ENCODE measurements around the gene USH2A. TPM values are rescaled to one million over a fixed set of nuclear protein-coding genes. Genes with fewer than 3 reads are reported as not detected.

Gene USH2A
- total RNA-seq, 2 donors from 2014 or later: not detected

GRCh38 chr1:215780641-215781040 lies 642.6 kb downstream of the USH2A start:
- DNase-seq (ENCODE audit: low spot score): no peak
- intact Hi-C loops (cut with DNase I): no loop called here

- no peak for DNase-seq (ENCODE audit: low spot score)
- intact Hi-C loops (cut with DNase I): no loop called here
Measured at GRCh38 chr1:215780139-215780538, 643.1 kb downstream of the USH2A start.

GRCh38 chr1:215779729-215780128 lies 643.5 kb downstream of the USH2A start:
- no peak for DNase-seq (ENCODE audit: low spot score)
- intact Hi-C loops (cut with DNase I): no loop called here

- intact Hi-C loops (cut with DNase I): no loop called here
- no peak for DNase-seq (ENCODE audit: low spot score)
Measured at GRCh38 chr1:215777370-215777925, 645.8 kb downstream of the USH2A start.

GRCh38 chr1:215776336-215776735 lies 646.9 kb downstream of the USH2A start:
- intact Hi-C loops (cut with DNase I): no loop called here
- no peak for DNase-seq (ENCODE audit: low spot score)

GRCh38 chr1:215772151-215772550 lies 651.1 kb downstream of the USH2A start:
- intact Hi-C loops (cut with DNase I): no loop called here
- DNase-seq (ENCODE audit: low spot score): no peak

GRCh38 chr1:215768303-215768702 lies 654.9 kb downstream of the USH2A start:
- intact Hi-C loops (cut with DNase I): no loop called here
- no peak for DNase-seq (ENCODE audit: low spot score)

GRCh38 chr1:215767761-215768160 lies 655.5 kb downstream of the USH2A start:
- intact Hi-C loops (cut with DNase I): no loop called here
- DNase-seq (ENCODE audit: low spot score): no peak

GRCh38 chr1:215766521-215766920 lies 656.7 kb downstream of the USH2A start:
- no peak for DNase-seq (ENCODE audit: low spot score)
- intact Hi-C loops (cut with DNase I): no loop called here

GRCh38 chr1:215765833-215766232 lies 657.4 kb downstream of the USH2A start:
- DNase-seq (ENCODE audit: low spot score): no peak
- intact Hi-C loops (cut with DNase I): no loop called here

- DNase-seq (ENCODE audit: low spot score): no peak
Measured at GRCh38 chr1:215761446-215761845, 661.8 kb downstream of the USH2A start.

GRCh38 chr1:215754112-215754511 lies 669.1 kb downstream of the USH2A start:
- intact Hi-C loops (cut with DNase I): no loop called here

More at GRCh38 chr1:215761446-215761845, 661.8 kb downstream of the USH2A start:
- intact Hi-C loops (cut with DNase I): no loop called here

GRCh38 chr1:215749414-215749813 lies 673.8 kb downstream of the USH2A start:
- DNase-seq (ENCODE audit: low spot score): no peak
- intact Hi-C loops (cut with DNase I): no loop called here

More at GRCh38 chr1:215754112-215754511, 669.1 kb downstream of the USH2A start:
- DNase-seq (ENCODE audit: low spot score): no peak

- DNase-seq (ENCODE audit: low spot score): no peak
- intact Hi-C loops (cut with DNase I): no loop called here
Measured at GRCh38 chr1:215748431-215748830, 674.8 kb downstream of the USH2A start.

- DNase-seq (ENCODE audit: low spot score): no peak
- intact Hi-C loops (cut with DNase I): no loop called here
Measured at GRCh38 chr1:215744419-215744818, 678.8 kb downstream of the USH2A start.

GRCh38 chr1:215739025-215739424 lies 684.2 kb downstream of the USH2A start:
- intact Hi-C loops (cut with DNase I): loop anchor here in 1 of 2 donors (5.0 kb wide), 1 partner anchor 683 kb away; the partner anchor contains the start of gene USH2A
- no peak for DNase-seq (ENCODE audit: low spot score)

- intact Hi-C loops (cut with DNase I): no loop called here
- DNase-seq (ENCODE audit: low spot score): no peak
Measured at GRCh38 chr1:215731699-215732098, 691.5 kb downstream of the USH2A start.

- no peak for DNase-seq (ENCODE audit: low spot score)
- intact Hi-C loops (cut with DNase I): no loop called here
Measured at GRCh38 chr1:215730600-215730999, 692.6 kb downstream of the USH2A start.

GRCh38 chr1:215728169-215728568 lies 695.1 kb downstream of the USH2A start:
- intact Hi-C loops (cut with DNase I): no loop called here
- DNase-seq (ENCODE audit: low spot score): no peak

- DNase-seq (ENCODE audit: low spot score): no peak
- intact Hi-C loops (cut with DNase I): no loop called here
Measured at GRCh38 chr1:215720126-215720525, 703.1 kb downstream of the USH2A start.

- no peak for DNase-seq (ENCODE audit: low spot score)
- intact Hi-C loops (cut with DNase I): no loop called here
Measured at GRCh38 chr1:215719552-215719951, 703.7 kb downstream of the USH2A start.

Measured in posterior vena cava (tissue), 2 donors.